Measurements from ENCODE around the gene DRAP1. TPM values are rescaled to one million over a fixed set of nuclear protein-coding genes. Genes with fewer than 3 reads are reported as not detected.

DRAP1 gene
- 36.7 TPM for total RNA-seq
- 111 TPM for polyA plus RNA-seq

GRCh38 chr11:65919141-65919572 lies at the start of gene DRAP1:
Gene DRAP1, plus strand, starts transcription at chr11:65919426. Its CDS starts 76 bp downstream, at chr11:65919502.
- Histone ChIP-seq H3K36me3 (ENCODE audit: insufficient read depth) (no peaks in the 10 kb centered on the region), H3K4me1 (ENCODE audit: insufficient read depth) (peaks cover 2% of the 10 kb centered on the region), H3K27ac (ENCODE audit: low read depth) (peak within 1 kb of the TSS; percentile 94), H3K4me3 (ENCODE audit: low read depth, low read length) (peak within 1 kb of the TSS; percentile 86)
- DNase-seq (ENCODE audit: extremely low spot score) = peak; percentile 92
- 1% methylated on average over 59 of the region's 59 CpGs for WGBS

GRCh38 chr11:65869643-65870306 lies 49.5 kb upstream of the DRAP1 start:
- Histone ChIP-seq H3K36me3 (ENCODE audit: insufficient read depth) (no peaks in the 10 kb centered on the region), H3K4me1 (ENCODE audit: insufficient read depth) (peaks cover 4% of the 10 kb centered on the region), H3K4me3 (ENCODE audit: low read depth, low read length) (no peak overlapping the region), H3K27ac (ENCODE audit: low read depth) (no peak overlapping the region)
- no peak for DNase-seq (ENCODE audit: extremely low spot score)
- 86% methylated on average over 24 of the region's 24 CpGs for WGBS

- no peak for DNase-seq (ENCODE audit: extremely low spot score)
- Histone ChIP-seq H3K4me1 (ENCODE audit: insufficient read depth) (peaks cover 4% of the 10 kb centered on the region), H3K4me3 (ENCODE audit: low read depth, low read length) (no peak overlapping the region), H3K27ac (ENCODE audit: low read depth) (no peak overlapping the region), H3K36me3 (ENCODE audit: insufficient read depth) (no peaks in the 10 kb centered on the region)
- WGBS = 82% methylated on average over 11 of the region's 11 CpGs
These were observed 48.9 kb upstream of the DRAP1 start for GRCh38 chr11:65870307-65870658.

- no peak overlapping the region for H3K4me3 ChIP-seq (ENCODE audit: low read depth, low read length)
- H3K4me1 ChIP-seq (ENCODE audit: insufficient read depth) = peaks cover 4% of the 10 kb centered on the region
- H3K27ac ChIP-seq (ENCODE audit: low read depth) = no peak overlapping the region
- H3K36me3 ChIP-seq (ENCODE audit: insufficient read depth) = no peaks in the 10 kb centered on the region
- 66% methylated on average over 24 of the region's 24 CpGs for WGBS
- DNase-seq (ENCODE audit: extremely low spot score) = no peak
These were observed 48.2 kb upstream of the DRAP1 start for GRCh38 chr11:65870706-65871681.

- no peaks in the 10 kb centered on the region for H3K36me3 ChIP-seq (ENCODE audit: insufficient read depth)
- H3K4me3 ChIP-seq (ENCODE audit: low read depth, low read length) = peak overlapping the region; percentile 61
- 19% methylated on average over 26 of the region's 26 CpGs for WGBS
- DNase-seq (ENCODE audit: extremely low spot score) = no peak
- H3K27ac ChIP-seq (ENCODE audit: low read depth) = peak overlapping the region; percentile 84
- H3K4me1 ChIP-seq (ENCODE audit: insufficient read depth) = peaks cover 4% of the 10 kb centered on the region
These were observed 47.2 kb upstream of the DRAP1 start for GRCh38 chr11:65871811-65872548.

GRCh38 chr11:65872586-65873317 lies 46.5 kb upstream of the DRAP1 start, which contains the start of gene EFEMP2:
Gene EFEMP2, minus strand, starts transcription at chr11:65872800. Its CDS starts 446 bp downstream, at chr11:65872354.
- DNase-seq (ENCODE audit: extremely low spot score) = no peak
- Histone ChIP-seq H3K4me1 (ENCODE audit: insufficient read depth) (peaks cover 4% of the 10 kb centered on the region), H3K4me3 (ENCODE audit: low read depth, low read length) (peak within 1 kb of the TSS; percentile 61), H3K27ac (ENCODE audit: low read depth) (peak within 1 kb of the TSS; percentile 91), H3K36me3 (ENCODE audit: insufficient read depth) (no peaks in the 10 kb centered on the region)
- 3% methylated on average over 67 of the region's 69 CpGs for WGBS

- H3K4me1 ChIP-seq (ENCODE audit: insufficient read depth) = peaks cover 4% of the 10 kb centered on the region
- 8% methylated on average over 54 of the region's 54 CpGs for WGBS
- H3K4me3 ChIP-seq (ENCODE audit: low read depth, low read length) = peak overlapping the region; percentile 61
- H3K36me3 ChIP-seq (ENCODE audit: insufficient read depth) = no peaks in the 10 kb centered on the region
- peak overlapping the region; percentile 78 for H3K27ac ChIP-seq (ENCODE audit: low read depth)
- DNase-seq (ENCODE audit: extremely low spot score) = no peak
These were observed 45.7 kb upstream of the DRAP1 start for GRCh38 chr11:65873318-65874156.

GRCh38 chr11:65879617-65880016 lies 39.6 kb upstream of the DRAP1 start, which contains the start of gene CTSW:
Gene CTSW, plus strand, starts transcription at chr11:65879837. Its CDS starts 18 bp downstream, at chr11:65879855.
- WGBS = 56% methylated on average over 7 of the region's 7 CpGs
- Histone ChIP-seq H3K4me1 (ENCODE audit: insufficient read depth) (no peaks in the 10 kb centered on the region), H3K36me3 (ENCODE audit: insufficient read depth) (no peaks in the 10 kb centered on the region), H3K27ac (ENCODE audit: low read depth) (no peak within 1 kb of the TSS), H3K4me3 (ENCODE audit: low read depth, low read length) (peak within 1 kb of the TSS; percentile 10)
- no peak for DNase-seq (ENCODE audit: extremely low spot score)

- no peaks in the 10 kb centered on the region for H3K4me1 ChIP-seq (ENCODE audit: insufficient read depth)
- DNase-seq (ENCODE audit: extremely low spot score) = no peak
- WGBS = 68% methylated on average over 7 of the region's 7 CpGs
These were observed 39.2 kb upstream of the DRAP1 start for GRCh38 chr11:65880027-65880426.

GRCh38 chr11:65880844-65881421 lies 38.3 kb upstream of the DRAP1 start:
- Histone ChIP-seq H3K4me3 (ENCODE audit: low read depth, low read length) (no peak overlapping the region), H3K4me1 (ENCODE audit: insufficient read depth) (no peaks in the 10 kb centered on the region), H3K27ac (ENCODE audit: low read depth) (no peak overlapping the region), H3K36me3 (ENCODE audit: insufficient read depth) (no peaks in the 10 kb centered on the region)
- 73% methylated on average over 7 of the region's 7 CpGs for WGBS
- DNase-seq (ENCODE audit: extremely low spot score) = no peak

More at GRCh38 chr11:65880027-65880426, 39.2 kb upstream of the DRAP1 start:
- peak overlapping the region; percentile 10 for H3K4me3 ChIP-seq (ENCODE audit: low read depth, low read length)
- H3K27ac ChIP-seq (ENCODE audit: low read depth) = no peak overlapping the region
- H3K36me3 ChIP-seq (ENCODE audit: insufficient read depth) = no peaks in the 10 kb centered on the region

- H3K4me3 ChIP-seq (ENCODE audit: low read depth, low read length) = no peak overlapping the region
- WGBS = 90% methylated on average over 30 of the region's 30 CpGs
- DNase-seq (ENCODE audit: extremely low spot score) = no peak
- H3K27ac ChIP-seq (ENCODE audit: low read depth) = no peak overlapping the region
- no peaks in the 10 kb centered on the region for H3K36me3 ChIP-seq (ENCODE audit: insufficient read depth)
- no peaks in the 10 kb centered on the region for H3K4me1 ChIP-seq (ENCODE audit: insufficient read depth)
These were observed 36.8 kb upstream of the DRAP1 start for GRCh38 chr11:65882120-65883057.

All from urinary bladder (tissue), 4 donors.